Cardiac muscle cell (in vitro differentiated cells and primary cell): ENCODE measurements around the gene ACIN1. TPM values are rescaled to one million over a fixed set of nuclear protein-coding genes. Genes with fewer than 3 reads are reported as not detected.
"Not testable (repeated sequence)": the region's sequence is repeated elsewhere in the genome, so short reads cannot be mapped to it uniquely, and the experiment has no call there.

ENCODE experiments used
- DNase-seq, 2 donors: peaks; one replicate each; pipeline versions ENCODE4 v3.0.0 to v3.0.0-alpha.2; 2010 to 2017; ENCODE audit warnings: low read depth in 1 of 2, low spot score in 1 of 2
- H3K27ac ChIP-seq: fragments of 200-600 bp; sonication (generic); 2 replicates; pipeline ENCODE4 v1.5.1; 2016
- H3K27me3 ChIP-seq: fragments of 200-600 bp; sonication (generic); 2 replicates; pipeline ENCODE4 v1.6.0; 2016; ENCODE audit warnings: control low read depth
- H3K36me3 ChIP-seq: fragments of 200-600 bp; sonication (generic); 2 replicates; pipeline ENCODE4 v1.5.1; 2016; ENCODE audit warnings: control low read depth
- H3K4me1 ChIP-seq: fragments of 200-600 bp; sonication (generic); 2 replicates; pipeline ENCODE4 v1.8.1; 2017; ENCODE audit warnings: low read depth, mild to moderate bottlenecking, mixed run types
- H3K4me3 ChIP-seq: fragments of 200-600 bp; sonication (generic); 2 replicates; pipeline ENCODE4 v1.5.1; 2016; ENCODE audit warnings: mild to moderate bottlenecking
- H3K9me3 ChIP-seq: fragments of 200-600 bp; sonication (generic); 2 replicates; pipeline ENCODE4 v1.5.1; 2017; ENCODE audit warnings: low read depth, mild to moderate bottlenecking, control low read depth
- polyA plus RNA-seq: library from polyadenylated mRNA; unstranded; fragments of >200 nt; fragmentation: Nextera tagmentation; extraction: Ambion mirVana; gene quantifications from 2 replicates; pipeline ENCODE4 v1.2.1, GENCODE V29; 2016
- total RNA-seq: library from RNA; depleted of rRNA; stranded (reverse); fragments of >200 nt; gene quantifications from 2 replicates; pipeline ENCODE4 v1.2.3, GENCODE V29; 2016
- TF ChIP-seq, protein P1 (sequence below): IDR thresholded peaks from 2 replicates; pipeline ENCODE4 v1.5.1; 2012; ENCODE audit warnings: low read depth, mild to moderate bottlenecking, low read length

Gene ACIN1
- total and polyA plus RNA-seq, 2 experiments from 2014 or later, result 41.0 to 151 TPM

DNA sequence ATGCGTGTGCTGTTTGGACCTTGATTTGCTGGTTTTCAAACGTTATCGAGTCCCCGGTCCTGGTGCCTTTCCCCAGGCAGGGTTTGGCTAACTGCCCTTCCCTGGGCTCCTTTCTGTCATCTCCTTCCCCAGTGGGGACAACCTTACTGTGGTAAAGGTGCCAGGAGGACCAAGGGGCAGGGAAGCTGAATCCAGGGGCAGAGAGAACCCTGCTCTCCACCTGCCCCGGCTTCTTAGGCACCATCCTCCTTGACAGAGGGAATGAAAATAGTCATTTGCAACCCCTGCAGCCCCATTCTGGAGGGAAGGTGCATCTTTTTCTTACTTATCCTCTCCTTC, 19.2 kb upstream of the ACIN1 start:
- DNase-seq, result no peak
- H3K4me1 ChIP-seq, result peaks cover 28% of the 10 kb centered on the region
- peak overlapping the region; percentile 93 for H3K27ac ChIP-seq
- TF ChIP-seq, protein P1, sequence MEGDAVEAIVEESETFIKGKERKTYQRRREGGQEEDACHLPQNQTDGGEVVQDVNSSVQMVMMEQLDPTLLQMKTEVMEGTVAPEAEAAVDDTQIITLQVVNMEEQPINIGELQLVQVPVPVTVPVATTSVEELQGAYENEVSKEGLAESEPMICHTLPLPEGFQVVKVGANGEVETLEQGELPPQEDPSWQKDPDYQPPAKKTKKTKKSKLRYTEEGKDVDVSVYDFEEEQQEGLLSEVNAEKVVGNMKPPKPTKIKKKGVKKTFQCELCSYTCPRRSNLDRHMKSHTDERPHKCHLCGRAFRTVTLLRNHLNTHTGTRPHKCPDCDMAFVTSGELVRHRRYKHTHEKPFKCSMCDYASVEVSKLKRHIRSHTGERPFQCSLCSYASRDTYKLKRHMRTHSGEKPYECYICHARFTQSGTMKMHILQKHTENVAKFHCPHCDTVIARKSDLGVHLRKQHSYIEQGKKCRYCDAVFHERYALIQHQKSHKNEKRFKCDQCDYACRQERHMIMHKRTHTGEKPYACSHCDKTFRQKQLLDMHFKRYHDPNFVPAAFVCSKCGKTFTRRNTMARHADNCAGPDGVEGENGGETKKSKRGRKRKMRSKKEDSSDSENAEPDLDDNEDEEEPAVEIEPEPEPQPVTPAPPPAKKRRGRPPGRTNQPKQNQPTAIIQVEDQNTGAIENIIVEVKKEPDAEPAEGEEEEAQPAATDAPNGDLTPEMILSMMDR, result no peak
- no peaks in the 10 kb centered on the region for H3K36me3 ChIP-seq
- H3K27me3 ChIP-seq, result no peaks in the 10 kb centered on the region
- H3K9me3 ChIP-seq, result no peaks in the 10 kb centered on the region
- no peak overlapping the region for H3K4me3 ChIP-seq

DNA sequence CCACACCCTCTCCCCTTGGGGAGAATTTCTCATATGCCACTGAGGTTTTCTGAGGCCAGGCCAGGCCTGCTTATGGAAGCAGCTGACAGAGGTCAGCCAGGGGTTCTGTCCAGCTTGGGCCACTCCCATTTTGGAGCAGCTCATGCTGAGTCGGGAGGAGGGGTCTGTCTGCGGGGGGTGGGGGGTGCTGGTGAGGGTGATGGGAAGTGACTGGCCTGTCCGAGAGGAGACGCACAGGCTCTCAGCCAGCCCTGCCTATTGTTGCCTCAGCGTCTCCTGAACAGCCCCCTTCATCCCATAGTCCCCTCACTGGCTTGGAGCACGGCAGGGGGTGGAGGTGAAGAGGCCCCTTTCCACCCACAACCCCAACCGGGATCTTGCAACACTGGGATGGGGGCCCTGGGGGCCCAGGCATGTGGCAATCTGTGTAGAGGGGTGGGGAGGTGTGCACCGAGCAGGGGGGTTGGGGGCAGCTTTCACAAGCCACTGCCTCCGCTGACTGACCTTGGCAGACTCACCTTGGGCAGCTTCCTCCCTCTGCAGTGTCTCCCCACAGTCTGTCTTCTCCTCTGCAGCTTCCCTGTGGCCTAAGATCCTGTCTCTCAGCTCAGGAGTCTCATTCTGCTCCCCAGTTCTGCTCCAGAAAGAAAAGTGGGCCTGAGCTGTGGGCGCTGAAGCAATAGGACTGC, 18.6 kb upstream of the ACIN1 start:
- Histone ChIP-seq H3K4me3 (no peak overlapping the region), H3K4me1 (peaks cover 28% of the 10 kb centered on the region), H3K9me3 (no peaks in the 10 kb centered on the region), H3K27me3 (no peaks in the 10 kb centered on the region), H3K36me3 (no peaks in the 10 kb centered on the region), H3K27ac (peak overlapping the region; percentile 93)
- TF ChIP-seq, protein P1, result no peak
- peak; percentile 80 to 92 for DNase-seq

DNA sequence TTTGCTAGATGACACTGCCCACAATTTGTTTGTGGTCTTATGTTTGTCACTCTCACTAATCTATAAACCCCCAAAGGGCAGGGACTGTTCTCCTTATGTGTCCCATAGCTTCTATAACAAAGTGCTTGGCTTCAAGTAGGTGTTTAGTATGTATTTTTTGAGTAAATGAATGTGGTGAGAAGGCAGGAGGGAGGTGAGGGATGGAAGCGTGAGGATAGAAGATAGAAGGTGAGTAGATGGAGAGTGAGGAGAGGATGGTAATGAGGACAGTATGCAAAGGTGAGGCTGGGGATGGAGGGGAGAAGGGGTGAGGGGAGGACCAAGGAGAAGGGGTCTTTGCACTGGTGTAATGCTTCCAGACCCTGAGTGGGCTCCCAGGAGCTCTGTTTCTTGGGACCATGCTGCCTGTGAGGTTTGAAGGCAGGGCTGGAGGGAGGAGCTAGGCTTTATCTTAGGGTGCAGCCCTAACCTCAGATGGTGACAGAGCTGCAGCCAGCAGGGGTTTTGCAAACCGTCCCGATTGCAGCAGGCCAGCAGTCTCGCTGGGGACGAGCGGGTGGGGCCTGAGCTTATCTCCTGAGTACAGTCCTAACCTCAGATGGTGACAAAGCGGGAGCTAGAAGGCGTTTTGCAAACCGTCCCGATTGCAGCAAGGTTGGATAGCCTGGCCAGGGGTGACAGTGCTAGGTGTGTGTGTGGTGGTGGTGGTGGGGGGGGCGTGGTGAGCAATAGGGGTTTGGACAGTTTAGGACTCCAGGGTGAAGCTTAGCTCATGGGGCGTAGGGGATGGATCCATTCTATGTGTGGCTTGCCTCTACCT, 17.6 kb upstream of the ACIN1 start:
- no peaks in the 10 kb centered on the region for H3K36me3 ChIP-seq
- TF ChIP-seq, protein P1, result no peak
- peak; percentile 28 to 45 for DNase-seq

DNA sequence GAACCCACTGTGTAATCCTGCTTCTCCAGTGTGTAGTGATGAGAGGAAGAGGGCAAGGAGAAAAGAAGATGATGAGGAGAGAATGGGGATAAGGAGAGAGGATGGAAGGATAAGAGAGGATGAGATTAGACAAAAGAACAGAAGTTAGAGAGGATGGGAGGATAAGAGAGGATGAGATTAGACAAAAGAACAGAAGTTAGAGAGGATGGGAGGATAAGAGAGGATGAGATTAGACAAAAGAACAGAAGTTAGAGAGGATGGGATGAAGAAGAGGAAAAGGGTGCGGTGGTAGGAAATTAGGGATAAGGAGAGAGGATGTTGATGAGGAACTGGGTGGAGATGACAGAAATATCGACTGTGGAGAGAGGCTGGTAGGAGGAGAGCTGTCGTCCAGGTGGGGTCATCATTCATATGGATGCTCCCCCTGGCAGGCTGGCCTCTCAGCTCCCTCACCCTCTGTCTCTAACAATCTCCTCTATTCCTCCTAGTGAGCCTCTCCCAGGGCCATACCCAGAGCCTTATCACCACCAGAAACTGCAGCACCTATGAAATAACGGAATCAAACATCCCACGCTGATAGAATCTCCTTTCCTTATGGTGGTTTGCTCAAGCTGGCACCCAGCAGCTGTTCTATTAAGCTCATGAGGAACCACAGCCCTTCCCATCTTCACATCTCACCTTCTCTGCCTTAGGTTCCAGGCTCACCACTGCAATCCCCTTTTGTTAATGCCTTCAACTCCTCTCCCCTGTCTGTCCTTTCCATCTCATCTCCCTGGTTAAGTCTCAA, 15.8 kb upstream of the ACIN1 start:
- no peaks in the 10 kb centered on the region for H3K9me3 ChIP-seq
- peaks cover 28% of the 10 kb centered on the region for H3K4me1 ChIP-seq
- no peak overlapping the region for H3K27ac ChIP-seq
- no peaks in the 10 kb centered on the region for H3K27me3 ChIP-seq
- no peaks in the 10 kb centered on the region for H3K36me3 ChIP-seq
- TF ChIP-seq, protein P1, result no peak
- no peak overlapping the region for H3K4me3 ChIP-seq
- DNase-seq, result no peak

More for the DNA sequence above, 17.6 kb upstream of the ACIN1 start:
- H3K27ac ChIP-seq, result peak overlapping the region; percentile 93
- no peaks in the 10 kb centered on the region for H3K27me3 ChIP-seq
- H3K9me3 ChIP-seq, result no peaks in the 10 kb centered on the region
- H3K4me1 ChIP-seq, result peaks cover 28% of the 10 kb centered on the region
- no peak overlapping the region for H3K4me3 ChIP-seq

DNA sequence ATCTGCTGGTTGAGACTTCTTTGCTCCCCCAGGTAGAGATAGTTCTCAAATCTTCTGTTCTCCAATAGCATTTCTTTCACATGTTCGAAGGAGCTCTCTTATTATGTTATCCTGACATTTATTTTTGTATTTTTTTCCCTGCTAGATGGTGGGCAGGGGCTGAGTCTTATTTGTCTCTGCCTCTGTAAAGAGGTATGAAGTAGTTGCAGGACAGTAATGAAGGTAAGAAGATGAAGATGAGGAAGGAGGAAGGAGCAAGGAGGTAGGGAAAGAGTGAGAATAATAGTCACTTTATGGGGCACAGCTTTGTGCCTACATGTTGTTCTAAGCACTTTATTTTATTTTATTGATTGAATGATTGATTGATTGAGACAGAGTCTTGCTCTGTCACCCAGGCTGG, 14.8 kb upstream of the ACIN1 start:
- TF ChIP-seq, protein P1, result no peak
- Histone ChIP-seq H3K4me3 (no peak overlapping the region), H3K36me3 (no peaks in the 10 kb centered on the region), H3K27me3 (no peaks in the 10 kb centered on the region), H3K4me1 (peaks cover 28% of the 10 kb centered on the region), H3K27ac (no peak overlapping the region), H3K9me3 (no peaks in the 10 kb centered on the region)
- DNase-seq, result no peak

DNA sequence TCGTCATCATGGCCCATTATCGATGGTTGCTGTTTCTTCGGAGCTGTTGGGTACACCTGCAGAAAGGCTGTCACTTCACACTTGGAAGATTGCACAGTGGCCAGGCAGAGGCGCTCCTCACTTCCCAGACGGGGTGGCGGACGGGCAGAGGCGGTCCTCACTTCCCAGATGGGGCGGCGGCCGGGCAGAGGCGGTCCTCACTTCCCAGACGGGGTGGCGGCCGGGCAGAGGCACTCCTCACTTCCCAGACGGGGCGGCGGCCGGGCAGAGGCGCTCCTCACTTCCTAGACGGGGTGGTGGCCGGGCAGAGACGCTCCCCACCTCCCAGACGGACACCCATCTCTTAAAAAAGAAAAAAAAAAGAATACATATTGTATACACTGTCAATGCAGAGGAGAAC, 13.2 kb upstream of the ACIN1 start:
- not testable (repeated sequence) for H3K9me3 ChIP-seq, H3K27ac ChIP-seq, H3K27me3 ChIP-seq, H3K36me3 ChIP-seq, H3K4me3 ChIP-seq, DNase-seq
- H3K4me1 ChIP-seq, result peaks cover 12% of the 10 kb centered on the region

DNA sequence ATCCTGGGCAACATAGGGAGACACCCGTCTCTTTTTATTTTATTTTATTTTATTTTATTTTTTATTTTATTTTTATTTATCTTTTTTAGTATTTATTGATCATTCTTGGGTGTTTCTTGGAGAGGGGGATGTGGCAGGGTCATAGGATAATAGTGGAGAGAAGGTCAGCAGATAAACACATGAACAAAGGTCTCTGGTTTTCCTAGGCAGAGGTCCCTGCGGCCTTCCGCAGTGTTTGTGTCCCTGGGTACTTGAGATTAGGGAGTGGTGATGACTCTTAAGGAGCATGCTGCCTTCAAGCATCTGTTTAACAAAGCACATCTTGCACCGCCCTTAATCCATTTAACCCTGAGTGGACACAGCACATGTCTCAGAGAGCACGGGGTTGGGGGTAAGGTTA, 12.7 kb upstream of the ACIN1 start:
- DNase-seq, H3K9me3 ChIP-seq, H3K27me3 ChIP-seq, H3K4me1 ChIP-seq, H3K27ac ChIP-seq, H3K36me3 ChIP-seq, H3K4me3 ChIP-seq: not testable (repeated sequence)
